ENCODE results near the gene SLC16A6. TPM values are rescaled to one million over a fixed set of nuclear protein-coding genes. Genes with fewer than 3 reads are reported as not detected.

Gene SLC16A6
- total RNA-seq, 1 donor from 2014 or later, result not detected

DNA sequence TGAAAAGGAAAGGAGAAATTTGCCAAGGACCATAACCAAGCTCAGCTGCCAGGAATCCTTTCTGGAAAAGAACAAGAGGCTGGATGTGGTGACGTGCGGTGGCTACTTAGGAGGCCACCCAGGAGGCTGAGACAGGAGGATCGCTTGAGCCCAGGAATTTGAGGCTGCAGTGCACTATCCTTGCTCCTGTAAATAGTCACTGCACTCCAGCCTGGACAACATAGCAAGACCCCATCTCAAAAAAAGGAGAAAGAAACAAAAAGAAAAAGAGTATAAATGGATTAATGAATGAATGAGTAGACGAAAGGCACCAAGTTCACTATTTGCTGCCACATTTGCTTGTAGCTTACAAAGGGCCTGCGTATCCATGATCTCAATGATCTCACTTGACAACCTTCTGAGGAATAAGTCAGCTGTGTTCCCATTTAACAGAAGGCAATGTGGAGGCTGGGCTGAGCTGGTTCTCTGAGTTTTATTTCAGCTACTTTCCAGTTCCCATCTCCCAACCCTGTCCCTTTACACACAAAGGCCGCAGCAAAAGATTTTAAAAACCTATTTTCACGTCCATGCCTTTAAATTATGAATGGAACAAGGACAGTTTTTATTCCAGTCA lies 30.1 kb upstream of the SLC16A6 start:
- no peak for DNase-seq (ENCODE audit: low spot score in 2 of 2)
- no peak for TF ChIP-seq CTCF (IDR thresholded peaks at IDR 0.05)
- H3K27ac ChIP-seq, result no peak overlapping the region
- no peaks in the 10 kb centered on the region for H3K36me3 ChIP-seq
- intact Hi-C loops (cut with DNase I), result no loop called here
- no peaks in the 10 kb centered on the region for H3K27me3 ChIP-seq
- H3K4me3 ChIP-seq, result no peak overlapping the region
- no peaks in the 10 kb centered on the region for H3K9me3 ChIP-seq
- H3K4me1 ChIP-seq, result no peaks in the 10 kb centered on the region

DNA sequence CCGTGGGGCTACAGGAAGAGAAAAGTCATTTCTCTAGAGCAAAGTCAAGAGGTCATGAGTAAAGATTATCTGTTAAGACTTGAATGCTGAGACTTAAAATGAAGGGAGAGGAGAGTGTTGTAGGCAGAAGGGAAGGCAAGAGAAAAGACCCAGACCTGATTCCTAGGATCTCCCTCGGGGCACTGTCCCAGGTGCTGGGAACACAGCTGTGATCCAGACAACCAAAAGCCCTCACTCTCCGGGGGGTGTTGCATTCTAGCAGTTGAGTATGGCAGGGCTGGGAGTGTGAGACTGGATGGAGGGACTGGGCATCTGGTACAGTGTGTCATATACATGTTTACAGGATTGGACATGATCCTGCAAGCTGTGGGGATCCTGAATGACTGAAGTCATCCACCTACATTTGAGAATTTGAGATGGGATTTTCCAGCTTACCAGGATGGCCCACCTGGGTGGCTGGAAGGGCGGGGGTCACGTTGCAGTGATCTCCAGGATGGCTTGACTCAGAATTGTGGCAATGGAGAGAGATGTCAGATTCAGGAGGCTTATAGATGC lies 29.5 kb upstream of the SLC16A6 start:
- H3K4me1 ChIP-seq, result no peaks in the 10 kb centered on the region
- TF ChIP-seq CTCF (IDR thresholded peaks at IDR 0.05), result no peak

GRCh38 chr17:68319410-68320162 lies 28.7 kb upstream of the SLC16A6 start:
- Histone ChIP-seq H3K4me1 (no peaks in the 10 kb centered on the region), H3K36me3 (no peaks in the 10 kb centered on the region), H3K9me3 (no peaks in the 10 kb centered on the region), H3K4me3 (no peak overlapping the region), H3K27ac (no peak overlapping the region), H3K27me3 (no peaks in the 10 kb centered on the region)
- intact Hi-C loops (cut with DNase I), result no loop called here
- no peak for DNase-seq (ENCODE audit: low spot score in 2 of 2)
- TF ChIP-seq CTCF (IDR thresholded peaks at IDR 0.05), result no peak

More for the DNA sequence above, 29.5 kb upstream of the SLC16A6 start:
- Histone ChIP-seq H3K27me3 (no peaks in the 10 kb centered on the region), H3K36me3 (no peaks in the 10 kb centered on the region), H3K27ac (no peak overlapping the region), H3K4me3 (no peak overlapping the region), H3K9me3 (no peaks in the 10 kb centered on the region)
- intact Hi-C loops (cut with DNase I), result no loop called here
- no peak for DNase-seq (ENCODE audit: low spot score in 2 of 2)

GRCh38 chr17:68318103-68318991 lies 27.4 kb upstream of the SLC16A6 start:
- Histone ChIP-seq H3K27me3 (no peaks in the 10 kb centered on the region), H3K4me1 (no peaks in the 10 kb centered on the region), H3K9me3 (no peaks in the 10 kb centered on the region), H3K27ac (no peak overlapping the region), H3K36me3 (no peaks in the 10 kb centered on the region), H3K4me3 (no peak overlapping the region)
- no peak for DNase-seq (ENCODE audit: low spot score in 2 of 2)
- TF ChIP-seq CTCF (IDR thresholded peaks at IDR 0.05), result no peak
- intact Hi-C loops (cut with DNase I), result no loop called here

- Histone ChIP-seq H3K9me3 (no peaks in the 10 kb centered on the region), H3K36me3 (no peaks in the 10 kb centered on the region), H3K27me3 (no peaks in the 10 kb centered on the region), H3K4me1 (no peaks in the 10 kb centered on the region), H3K27ac (no peak overlapping the region), H3K4me3 (no peak overlapping the region)
- intact Hi-C loops (cut with DNase I), result no loop called here
- no peak for TF ChIP-seq CTCF (IDR thresholded peaks at IDR 0.05)
- DNase-seq (ENCODE audit: low spot score in 2 of 2), result no peak
These were observed 26.5 kb upstream of the SLC16A6 start for GRCh38 chr17:68317458-68317857.
